ENCODE measurements around the gene MB.
"Not testable (repeated sequence)": the region's sequence is repeated elsewhere in the genome, so short reads cannot be mapped to it uniquely, and the experiment has no call there.

The MB gene

GRCh38 chr22:35634943-35635540 lies 17.9 kb upstream of the MB start:
- DNase-seq, result no peak

GRCh38 chr22:35634015-35634414 lies 16.9 kb upstream of the MB start:
- DNase-seq, result no peak

- no peak for DNase-seq
Measured at GRCh38 chr22:35633520-35633919, 16.4 kb upstream of the MB start.

- DNase-seq, result no peak
Measured at GRCh38 chr22:35632935-35633334, 15.8 kb upstream of the MB start.

- no peak for DNase-seq
Measured at GRCh38 chr22:35631597-35631996, 14.5 kb upstream of the MB start.

GRCh38 chr22:35630891-35631290 lies 13.8 kb upstream of the MB start:
- DNase-seq, result no peak

- no peak for DNase-seq
Measured at GRCh38 chr22:35630387-35630793, 13.3 kb upstream of the MB start.

GRCh38 chr22:35629406-35630216 lies 12.5 kb upstream of the MB start:
- no peak for DNase-seq

- no peak for DNase-seq
Measured at GRCh38 chr22:35628732-35629131, 11.6 kb upstream of the MB start.

GRCh38 chr22:35627267-35628041 lies 10.3 kb upstream of the MB start:
- DNase-seq, result no peak

- DNase-seq, result no peak
Measured at GRCh38 chr22:35625763-35626432, 8.8 kb upstream of the MB start.

- DNase-seq, result no peak
Measured at GRCh38 chr22:35624547-35624946, 7.4 kb upstream of the MB start.

GRCh38 chr22:35623885-35624284 lies 6.8 kb upstream of the MB start:
- not testable (repeated sequence) for DNase-seq

GRCh38 chr22:35622191-35622913 lies 5.2 kb upstream of the MB start:
- no peak for DNase-seq

- DNase-seq, result no peak
Measured at GRCh38 chr22:35621451-35621850, 4.3 kb upstream of the MB start.

- DNase-seq, result no peak
Measured at GRCh38 chr22:35620624-35621251, 3.6 kb upstream of the MB start.

GRCh38 chr22:35619336-35620094 lies 2.4 kb upstream of the MB start:
- DNase-seq, result no peak

GRCh38 chr22:35618427-35619223 lies 1.5 kb upstream of the MB start:
- DNase-seq, result no peak

GRCh38 chr22:35616043-35616442 lies 1.1 kb downstream of the MB start:
- no peak for DNase-seq

GRCh38 chr22:35615156-35615555 lies 2.0 kb downstream of the MB start:
- DNase-seq, result no peak
